Measurements from ENCODE around the gene SCN4B.

Gene SCN4B

GRCh38 chr11:118168316-118168715 is 15.7 kb upstream of the SCN4B start:
- Histone ChIP-seq H3K27me3 (ENCODE audit: insufficient read depth, poor library complexity, severe bottlenecking) (no peaks in the 10 kb centered on the region), H3K4me3 (replicated peaks; ENCODE audit: insufficient read depth, low read length) (no peak overlapping the region), H3K27ac (replicated peaks) (no peak overlapping the region)
- no peak for DNase-seq (ENCODE audit: low read depth in 1 of 2, low spot score in 1 of 2)
- TF ChIP-seq CTCF (IDR thresholded peaks at IDR 0.05; ENCODE audit: insufficient read depth, low read length): no peak
- TF ChIP-seq POLR2AphosphoS5 (IDR thresholded peaks at IDR 0.05; ENCODE audit: low read depth): no peak
- TF ChIP-seq GABPA (IDR thresholded peaks at IDR 0.05; ENCODE audit: low read depth): no peak
- no peak for TF ChIP-seq SPI1 (IDR thresholded peaks at IDR 0.05; ENCODE audit: borderline replicate concordance, low read depth)
- TF ChIP-seq REST (IDR thresholded peaks at IDR 0.05; ENCODE audit: insufficient replicate concordance, low read depth): no peak

GRCh38 chr11:118167906-118168305 is 15.3 kb upstream of the SCN4B start:
- DNase-seq (ENCODE audit: low read depth in 1 of 2, low spot score in 1 of 2): no peak
- TF ChIP-seq SPI1 (IDR thresholded peaks at IDR 0.05; ENCODE audit: borderline replicate concordance, low read depth) (no peak), REST (IDR thresholded peaks at IDR 0.05; ENCODE audit: insufficient replicate concordance, low read depth) (no peak), CTCF (IDR thresholded peaks at IDR 0.05; ENCODE audit: insufficient read depth, low read length) (no peak), POLR2AphosphoS5 (IDR thresholded peaks at IDR 0.05; ENCODE audit: low read depth) (no peak), GABPA (IDR thresholded peaks at IDR 0.05; ENCODE audit: low read depth) (no peak)
- H3K27ac ChIP-seq (replicated peaks): no peak overlapping the region
- H3K4me3 ChIP-seq (replicated peaks; ENCODE audit: insufficient read depth, low read length): no peak overlapping the region
- no peaks in the 10 kb centered on the region for H3K27me3 ChIP-seq (ENCODE audit: insufficient read depth, poor library complexity, severe bottlenecking)

- Histone ChIP-seq H3K27ac (replicated peaks) (no peak overlapping the region), H3K4me3 (replicated peaks; ENCODE audit: insufficient read depth, low read length) (no peak overlapping the region), H3K27me3 (ENCODE audit: insufficient read depth, poor library complexity, severe bottlenecking) (no peaks in the 10 kb centered on the region)
- TF ChIP-seq SPI1 (IDR thresholded peaks at IDR 0.05; ENCODE audit: borderline replicate concordance, low read depth) (no peak), POLR2AphosphoS5 (IDR thresholded peaks at IDR 0.05; ENCODE audit: low read depth) (no peak), CTCF (IDR thresholded peaks at IDR 0.05; ENCODE audit: insufficient read depth, low read length) (no peak), REST (IDR thresholded peaks at IDR 0.05; ENCODE audit: insufficient replicate concordance, low read depth) (no peak), GABPA (IDR thresholded peaks at IDR 0.05; ENCODE audit: low read depth) (no peak)
- no peak for DNase-seq (ENCODE audit: low read depth in 1 of 2, low spot score in 1 of 2)
Measured at GRCh38 chr11:118167253-118167652, 14.6 kb upstream of the SCN4B start.
